HepG2 (cell line): ENCODE data around the gene PROCR. TPM values are rescaled to one million over a fixed set of nuclear protein-coding genes. Genes with fewer than 3 reads are reported as not detected.

Source experiments
- AHR ChIP-seq: IDR thresholded peaks from 2 replicates; pipeline ENCODE4 v1.6.1; 2018; ENCODE audit warnings: missing genetic modification reagents, missing compliant biosample characterization
- ATAD3A ChIP-seq: sonication (generic); formaldehyde crosslinking; IDR thresholded peaks from 2 replicates; pipeline ENCODE4 v1.4.0; 2020; ENCODE audit warnings: missing genetic modification reagents
- CC2D1A ChIP-seq: sonication (generic); formaldehyde crosslinking; IDR thresholded peaks from 2 replicates; pipeline ENCODE4 v1.8.1; 2023; ENCODE audit warnings: mild to moderate bottlenecking, missing genetic modification reagents
- CREM ChIP-seq, 2 experiments: sonication (generic) in 1 of 2; formaldehyde crosslinking in 1 of 2; IDR thresholded peaks; 2 replicates each; pipeline versions ENCODE4 v1.4.0 to v1.6.1; 2016 to 2020; ENCODE audit warnings: antibody characterized with exemption in 1 of 2, mild to moderate bottlenecking in 1 of 2, missing genetic modification reagents in 1 of 2
- DPF2 ChIP-seq: sonication (generic); formaldehyde crosslinking; IDR thresholded peaks from 2 replicates; pipeline ENCODE4 v1.4.0; 2020; ENCODE audit warnings: mild to moderate bottlenecking, low read depth, missing genetic modification reagents, borderline replicate concordance
- EEA1 ChIP-seq: sonication (generic); formaldehyde crosslinking; IDR thresholded peaks from 2 replicates; pipeline ENCODE4 v1.5.1; 2020; ENCODE audit warnings: mild to moderate bottlenecking, missing genetic modification reagents, borderline replicate concordance
- HOXA5 ChIP-seq: sonication (generic); formaldehyde crosslinking; IDR thresholded peaks from 2 replicates; pipeline ENCODE4 v1.4.0; 2020; ENCODE audit warnings: missing genetic modification reagents
- MIER3 ChIP-seq: IDR thresholded peaks from 2 replicates; pipeline ENCODE4 v1.6.1; 2016; ENCODE audit warnings: missing compliant biosample characterization, borderline replicate concordance
- MTA3 ChIP-seq: sonication (generic); formaldehyde crosslinking; IDR thresholded peaks from 2 replicates; pipeline ENCODE4 v1.4.0; 2020; ENCODE audit warnings: missing genetic modification reagents
- NCOA1 ChIP-seq: sonication (generic); formaldehyde crosslinking; IDR thresholded peaks from 2 replicates; pipeline ENCODE4 v1.9.0; 2021; ENCODE audit warnings: missing genetic modification reagents
- NFRKB ChIP-seq: fragments of 450-650 bp; IDR thresholded peaks from 2 replicates; pipeline ENCODE4 v1.6.1; 2017
- NR1H2 ChIP-seq: sonication (generic); formaldehyde crosslinking; IDR thresholded peaks from 2 replicates; pipeline ENCODE4 v1.8.1; 2022; ENCODE audit warnings: low read depth, missing genetic modification reagents, borderline replicate concordance
- PAF1 ChIP-seq: IDR thresholded peaks from 2 replicates; pipeline ENCODE4 v1.6.1; 2016; ENCODE audit warnings: missing genetic modification reagents, missing compliant biosample characterization
- POLR2AphosphoS2 ChIP-seq: IDR thresholded peaks from 2 replicates; pipeline ENCODE4 v1.6.1; 2011; ENCODE audit warnings: low read depth, low read length, improper control_type of control experiment
- RBM39 ChIP-seq: fragments of 200-400 bp; formaldehyde crosslinking; IDR thresholded peaks from one replicate; pipeline ENCODE4 v1.6.1; 2018; ENCODE audit warnings: antibody characterized with exemption, mild to moderate bottlenecking, low read depth, low read length; ENCODE audit not compliant: poor library complexity, severe bottlenecking
- REXO4 ChIP-seq: sonication (generic); formaldehyde crosslinking; IDR thresholded peaks from 2 replicates; pipeline ENCODE4 v1.8.0; 2022; ENCODE audit warnings: missing genetic modification reagents, mild to moderate bottlenecking, borderline replicate concordance
- SRSF4 ChIP-seq: fragments of 200-400 bp; formaldehyde crosslinking; IDR thresholded peaks from one replicate; pipeline ENCODE4 v1.6.1; 2018; ENCODE audit warnings: mild to moderate bottlenecking, low read depth, low read length, moderate library complexity; ENCODE audit not compliant: poor library complexity, severe bottlenecking
- TEAD3 ChIP-seq: optimal IDR thresholded peaks from 2 replicates; pipeline ENCODE3; 2016; ENCODE audit warnings: borderline replicate concordance
- ZFP41 ChIP-seq: sonication (generic); formaldehyde crosslinking; IDR thresholded peaks from 2 replicates; pipeline ENCODE4 v1.4.0; 2020; ENCODE audit warnings: mild to moderate bottlenecking, missing genetic modification reagents, borderline replicate concordance
- ZNF138 ChIP-seq: sonication (generic); formaldehyde crosslinking; IDR thresholded peaks from 2 replicates; pipeline ENCODE4 v1.5.0; 2020; ENCODE audit warnings: mild to moderate bottlenecking, low read depth, missing genetic modification reagents
- ZNF224 ChIP-seq: sonication (generic); formaldehyde crosslinking; IDR thresholded peaks from 2 replicates; pipeline ENCODE4 v1.5.0; 2020; ENCODE audit warnings: mild to moderate bottlenecking, missing genetic modification reagents
- ZNF550 ChIP-seq: sonication (generic); formaldehyde crosslinking; IDR thresholded peaks from 2 replicates; pipeline ENCODE4 v1.4.0; 2020; ENCODE audit warnings: mild to moderate bottlenecking, missing genetic modification reagents, borderline replicate concordance
- polyA plus RNA-seq, 8 experiments: library from polyadenylated mRNA; depleted of rRNA in 3 of 8; stranded (reverse) in 7 of 8; unstranded in 1 of 8; fragments of >200 nt; fragmentation: Illumina TruSeq in 4 of 8; extraction: Trizol in 4 of 8; gene quantifications; 2 replicates each; pipeline versions ENCODE4 v1.2.1 to v1.2.3, GENCODE V29; 2011 to 2016; ENCODE audit warnings: low read depth in 4 of 8, missing spikeins in 1 of 8, mixed read lengths in 1 of 8; ENCODE audit not compliant: insufficient read depth in 1 of 8
- total RNA-seq, 5 experiments: library from RNA; depleted of rRNA; stranded (reverse); fragments of >200 nt; fragmentation: Illumina TruSeq; extraction: Trizol; gene quantifications; 2 replicates each; pipeline ENCODE4 v1.2.3, GENCODE V29; 2016; ENCODE audit warnings: low read depth in 1 of 5
- TF ChIP-seq, protein P1 (sequence below): sonication (generic); formaldehyde crosslinking; IDR thresholded peaks from 2 replicates; pipeline ENCODE4 v1.4.0; 2020; ENCODE audit warnings: missing genetic modification reagents
- TF ChIP-seq, protein P2 (sequence below): sonication (generic); formaldehyde crosslinking; IDR thresholded peaks from 2 replicates; pipeline ENCODE4 v1.4.0; 2020; ENCODE audit warnings: mild to moderate bottlenecking, missing genetic modification reagents
- TF ChIP-seq, protein P3 (sequence below): sonication (generic); formaldehyde crosslinking; IDR thresholded peaks from 2 replicates; pipeline ENCODE4 v1.5.1; 2020; ENCODE audit warnings: missing genetic modification reagents, mild to moderate bottlenecking, borderline replicate concordance
- TF ChIP-seq, protein P4 (sequence below): IDR thresholded peaks from 2 replicates; pipeline ENCODE4 v1.6.1; 2018; ENCODE audit warnings: missing genetic modification reagents

Gene PROCR
- total and polyA plus RNA-seq, 2 of the 13 experiments (the other 11 are each of a cell fraction or from before 2014, with no cell fraction given) = 1.4 to 1.7 TPM

DNA sequence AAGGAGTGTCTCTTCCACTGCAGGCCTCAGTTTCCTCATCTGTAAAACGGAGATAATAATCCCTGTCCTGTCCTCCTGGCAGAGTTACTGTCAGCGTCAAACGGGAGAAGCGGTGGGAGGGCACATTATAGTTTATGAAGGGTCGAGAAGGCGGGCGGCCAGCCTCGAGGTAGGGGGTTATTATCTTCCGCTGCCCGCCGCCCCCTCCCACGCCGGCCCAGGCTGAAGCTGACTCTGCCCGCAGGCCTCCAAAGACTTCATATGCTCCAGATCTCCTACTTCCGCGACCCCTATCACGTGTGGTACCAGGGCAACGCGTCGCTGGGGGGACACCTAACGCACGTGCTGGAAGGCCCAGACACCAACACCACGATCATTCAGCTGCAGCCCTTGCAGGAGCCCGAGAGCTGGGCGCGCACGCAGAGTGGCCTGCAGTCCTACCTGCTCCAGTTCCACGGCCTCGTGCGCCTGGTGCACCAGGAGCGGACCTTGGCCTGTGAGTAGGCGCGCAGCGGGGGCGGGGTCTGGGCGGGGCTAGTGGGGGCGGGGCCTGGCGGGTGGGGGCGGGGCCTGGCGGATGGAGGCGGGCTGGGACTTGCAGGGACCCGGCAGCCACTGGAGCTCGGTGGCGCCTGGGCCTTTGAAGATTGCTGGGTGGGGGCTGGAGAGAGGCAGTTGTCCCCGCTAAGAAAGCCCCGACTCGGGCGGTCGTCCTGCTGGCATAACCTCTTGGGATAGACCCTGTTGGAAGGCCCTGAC lies 2.8 kb downstream of the PROCR start (continued):
- no peak for TF ChIP-seq POLR2AphosphoS2
- 0 out of 2 replicates have a peak, but pooled peaks have one; percentile 66 for TF ChIP-seq MTA3 (CRISPR knock-in tag)
- no peak for TF ChIP-seq PAF1 (CRISPR knock-in tag)
- no peak for TF ChIP-seq HOXA5 (CRISPR knock-in tag)
- TF ChIP-seq ZNF224 (CRISPR knock-in tag) = no peak
- TF ChIP-seq CC2D1A = no peak
- TF ChIP-seq NCOA1 (CRISPR knock-in tag) = no peak
- peak; percentile 21; the same call in 1 of the 2 replicates for TF ChIP-seq DPF2 (CRISPR knock-in tag)
- TF ChIP-seq, protein P1, sequence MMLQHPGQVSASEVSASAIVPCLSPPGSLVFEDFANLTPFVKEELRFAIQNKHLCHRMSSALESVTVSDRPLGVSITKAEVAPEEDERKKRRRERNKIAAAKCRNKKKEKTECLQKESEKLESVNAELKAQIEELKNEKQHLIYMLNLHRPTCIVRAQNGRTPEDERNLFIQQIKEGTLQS (CRISPR knock-in tag) = peak; percentile 37
- peak; percentile 92 for TF ChIP-seq NR1H2 (CRISPR knock-in tag)
- TF ChIP-seq ZFP41 (CRISPR knock-in tag) = peak; percentile 84; the same call in 1 of the 2 replicates
- no peak for TF ChIP-seq NFRKB
- peak; percentile 97; the same call in 1 of the 2 replicates for TF ChIP-seq EEA1 (CRISPR knock-in tag)
- TF ChIP-seq ZNF550 (CRISPR knock-in tag) = no peak
- TF ChIP-seq ATAD3A (CRISPR knock-in tag) = no peak
- TF ChIP-seq, protein P2, sequence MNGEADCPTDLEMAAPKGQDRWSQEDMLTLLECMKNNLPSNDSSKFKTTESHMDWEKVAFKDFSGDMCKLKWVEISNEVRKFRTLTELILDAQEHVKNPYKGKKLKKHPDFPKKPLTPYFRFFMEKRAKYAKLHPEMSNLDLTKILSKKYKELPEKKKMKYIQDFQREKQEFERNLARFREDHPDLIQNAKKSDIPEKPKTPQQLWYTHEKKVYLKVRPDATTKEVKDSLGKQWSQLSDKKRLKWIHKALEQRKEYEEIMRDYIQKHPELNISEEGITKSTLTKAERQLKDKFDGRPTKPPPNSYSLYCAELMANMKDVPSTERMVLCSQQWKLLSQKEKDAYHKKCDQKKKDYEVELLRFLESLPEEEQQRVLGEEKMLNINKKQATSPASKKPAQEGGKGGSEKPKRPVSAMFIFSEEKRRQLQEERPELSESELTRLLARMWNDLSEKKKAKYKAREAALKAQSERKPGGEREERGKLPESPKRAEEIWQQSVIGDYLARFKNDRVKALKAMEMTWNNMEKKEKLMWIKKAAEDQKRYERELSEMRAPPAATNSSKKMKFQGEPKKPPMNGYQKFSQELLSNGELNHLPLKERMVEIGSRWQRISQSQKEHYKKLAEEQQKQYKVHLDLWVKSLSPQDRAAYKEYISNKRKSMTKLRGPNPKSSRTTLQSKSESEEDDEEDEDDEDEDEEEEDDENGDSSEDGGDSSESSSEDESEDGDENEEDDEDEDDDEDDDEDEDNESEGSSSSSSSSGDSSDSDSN (CRISPR knock-in tag) = peak; percentile 69
- TF ChIP-seq CREM (IDR thresholded peaks at IDR 0.05) = no peak
- TF ChIP-seq CREM (CRISPR knock-in tag; IDR thresholded peaks at IDR 0.05) = no peak
- TF ChIP-seq REXO4 (CRISPR knock-in tag) = 0 out of 2 replicates have a peak, but pooled peaks have one; percentile 66
- 0 out of 2 replicates have a peak, but pooled peaks have one; percentile 75 for TF ChIP-seq ZNF138
- TF ChIP-seq TEAD3 (CRISPR knock-in tag) = peak; percentile 71
- peak; percentile 90; the same call in 1 of the 2 replicates for TF ChIP-seq MIER3 (CRISPR knock-in tag)
- TF ChIP-seq, protein P3, sequence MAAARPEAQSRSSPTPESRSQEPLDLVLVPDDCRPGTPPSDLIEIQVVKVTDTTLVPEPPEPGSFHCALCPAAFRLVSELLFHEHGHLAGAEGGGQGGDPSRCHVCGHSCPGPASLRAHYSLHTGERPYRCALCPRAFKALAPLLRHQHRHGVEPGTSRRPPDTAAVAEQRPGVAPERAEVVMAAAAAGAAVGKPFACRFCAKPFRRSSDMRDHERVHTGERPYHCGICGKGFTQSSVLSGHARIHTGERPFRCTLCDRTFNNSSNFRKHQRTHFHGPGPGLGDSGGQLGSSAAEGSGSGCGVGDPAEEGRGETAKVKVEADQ (CRISPR knock-in tag) = peak; percentile 82; the same call in 1 of the 2 replicates
- peak; percentile 89 for TF ChIP-seq RBM39
- TF ChIP-seq, protein P4, sequence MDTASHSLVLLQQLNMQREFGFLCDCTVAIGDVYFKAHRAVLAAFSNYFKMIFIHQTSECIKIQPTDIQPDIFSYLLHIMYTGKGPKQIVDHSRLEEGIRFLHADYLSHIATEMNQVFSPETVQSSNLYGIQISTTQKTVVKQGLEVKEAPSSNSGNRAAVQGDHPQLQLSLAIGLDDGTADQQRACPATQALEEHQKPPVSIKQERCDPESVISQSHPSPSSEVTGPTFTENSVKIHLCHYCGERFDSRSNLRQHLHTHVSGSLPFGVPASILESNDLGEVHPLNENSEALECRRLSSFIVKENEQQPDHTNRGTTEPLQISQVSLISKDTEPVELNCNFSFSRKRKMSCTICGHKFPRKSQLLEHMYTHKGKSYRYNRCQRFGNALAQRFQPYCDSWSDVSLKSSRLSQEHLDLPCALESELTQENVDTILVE (CRISPR knock-in tag) = peak; percentile 63; the same call in 1 of the 2 replicates
- TF ChIP-seq AHR (CRISPR knock-in tag) = peak; percentile 98
- TF ChIP-seq SRSF4 = no peak
